HCT116 (cell line): ENCODE data around the gene SCRG1.

Experiments
- POLR2AphosphoS5 ChIP-seq: IDR thresholded peaks from 2 replicates; pipeline ENCODE4 v1.6.1; 2011; ENCODE audit warnings: mild to moderate bottlenecking, low read depth, low read length, moderate library complexity
- TCF7L2 ChIP-seq: IDR thresholded peaks from 2 replicates; pipeline ENCODE4 v1.7.0; 2011; ENCODE audit warnings: borderline replicate concordance, inconsistent platforms; ENCODE audit not compliant: insufficient read depth, insufficient read length; ENCODE audit errors: extremely low read depth
- TF ChIP-seq, protein P1 (sequence below), 3 experiments: fragments of 200-600 bp in 1 of 3; sonication (generic) in 1 of 3; IDR thresholded peaks in 2 of 3; conservative IDR thresholded peaks in 1 of 3; 2 replicates each; pipeline ENCODE4 v1.5.1; 2012 to 2017; ENCODE audit warnings: low read depth in 2 of 3, low read length in 2 of 3, antibody characterized with exemption in 1 of 3, borderline replicate concordance in 1 of 3, control low read depth in 1 of 3, mild to moderate bottlenecking in 1 of 3, mixed read lengths in 1 of 3, mixed run types in 1 of 3, moderate library complexity in 1 of 3; ENCODE audit not compliant: insufficient read depth in 1 of 3

GRCh38 chr4:173367946-173368345 lies 31.0 kb downstream of the SCRG1 start:
- TF ChIP-seq POLR2AphosphoS5 (no peak), TCF7L2 (no peak)
- TF ChIP-seq, protein P1, sequence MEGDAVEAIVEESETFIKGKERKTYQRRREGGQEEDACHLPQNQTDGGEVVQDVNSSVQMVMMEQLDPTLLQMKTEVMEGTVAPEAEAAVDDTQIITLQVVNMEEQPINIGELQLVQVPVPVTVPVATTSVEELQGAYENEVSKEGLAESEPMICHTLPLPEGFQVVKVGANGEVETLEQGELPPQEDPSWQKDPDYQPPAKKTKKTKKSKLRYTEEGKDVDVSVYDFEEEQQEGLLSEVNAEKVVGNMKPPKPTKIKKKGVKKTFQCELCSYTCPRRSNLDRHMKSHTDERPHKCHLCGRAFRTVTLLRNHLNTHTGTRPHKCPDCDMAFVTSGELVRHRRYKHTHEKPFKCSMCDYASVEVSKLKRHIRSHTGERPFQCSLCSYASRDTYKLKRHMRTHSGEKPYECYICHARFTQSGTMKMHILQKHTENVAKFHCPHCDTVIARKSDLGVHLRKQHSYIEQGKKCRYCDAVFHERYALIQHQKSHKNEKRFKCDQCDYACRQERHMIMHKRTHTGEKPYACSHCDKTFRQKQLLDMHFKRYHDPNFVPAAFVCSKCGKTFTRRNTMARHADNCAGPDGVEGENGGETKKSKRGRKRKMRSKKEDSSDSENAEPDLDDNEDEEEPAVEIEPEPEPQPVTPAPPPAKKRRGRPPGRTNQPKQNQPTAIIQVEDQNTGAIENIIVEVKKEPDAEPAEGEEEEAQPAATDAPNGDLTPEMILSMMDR (IDR thresholded peaks at IDR 0.05 in 2 of 3, conservative IDR thresholded peaks at IDR 0.05 in 1 of 3; ENCODE audit: borderline replicate concordance in 1 of 3, insufficient read depth in 1 of 3, low read depth in 2 of 3, low read length in 2 of 3) = no peak
